Activated CD4-positive, CD25-positive, alpha-beta regulatory T cell treated with anti-CD3 and anti-CD28 coated beads, Interleukin-2, amount 50 U/mL, for 24 hours (primary cell): ENCODE measurements around the gene UGT1A6.

Experiments used
- ATAC-seq, 2 donors: fragments of 150-1000 bp; cut with Tn5 transposase; one replicate each; pipeline ENCODE4 v1.10.0; 2021; ENCODE audit warnings: mild to moderate bottlenecking in 1 of 2, moderate library complexity in 1 of 2

The UGT1A6 gene

GRCh38 chr2:233822101-233822771 lies 129.5 kb downstream of the UGT1A6 start:
- no peak for ATAC-seq
